SH-SY5Y (cell line): ENCODE results near the gene MAP3K5.

Source experiments
- GATA2 ChIP-seq: IDR thresholded peaks from 2 replicates; pipeline ENCODE4 v1.6.1; 2011; ENCODE audit warnings: mild to moderate bottlenecking, low read depth, low read length
- GATA3 ChIP-seq: IDR thresholded peaks from 2 replicates; pipeline ENCODE4 v1.6.1; 2011; ENCODE audit warnings: low read depth, mild to moderate bottlenecking, low read length, moderate library complexity

Gene MAP3K5

DNA sequence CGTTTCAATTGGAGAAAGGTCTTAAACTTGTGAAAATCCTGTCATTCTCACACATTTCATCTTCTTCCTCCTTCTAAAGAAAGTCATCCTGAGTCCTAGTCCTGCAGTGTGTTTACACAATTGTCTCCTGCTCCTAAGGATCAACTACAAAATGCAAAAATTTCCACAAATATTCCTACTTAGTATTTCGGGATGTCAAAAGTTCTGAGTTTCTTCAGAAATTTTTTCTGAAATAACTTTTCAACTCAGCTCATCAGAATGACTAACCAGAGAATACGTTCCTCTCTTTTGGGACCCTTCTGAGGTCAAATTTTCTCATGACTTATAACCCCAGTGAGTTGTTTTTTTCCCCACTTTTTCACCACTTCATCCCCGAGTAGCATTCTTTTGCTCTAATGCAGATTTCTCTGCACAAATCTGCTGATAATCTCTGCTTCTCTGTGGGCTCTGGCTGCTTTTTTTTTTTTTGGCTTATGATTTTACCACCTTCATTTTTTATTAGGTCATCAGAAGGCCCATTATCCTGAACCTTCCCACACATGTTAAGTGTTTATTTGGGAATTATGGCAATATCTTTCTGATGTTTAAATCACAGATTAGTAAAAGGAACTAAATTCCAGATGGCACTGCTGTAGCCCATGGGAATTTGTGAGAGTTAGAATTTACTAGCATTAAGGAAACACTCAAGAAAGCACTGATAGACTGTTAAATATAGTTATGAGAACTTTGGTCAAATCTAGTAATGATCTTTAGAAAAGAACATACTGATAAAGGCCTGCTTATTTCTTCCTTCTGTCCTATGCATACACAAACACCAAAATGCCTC lies 41.4 kb downstream of the MAP3K5 start:
- no peak for TF ChIP-seq GATA3

DNA sequence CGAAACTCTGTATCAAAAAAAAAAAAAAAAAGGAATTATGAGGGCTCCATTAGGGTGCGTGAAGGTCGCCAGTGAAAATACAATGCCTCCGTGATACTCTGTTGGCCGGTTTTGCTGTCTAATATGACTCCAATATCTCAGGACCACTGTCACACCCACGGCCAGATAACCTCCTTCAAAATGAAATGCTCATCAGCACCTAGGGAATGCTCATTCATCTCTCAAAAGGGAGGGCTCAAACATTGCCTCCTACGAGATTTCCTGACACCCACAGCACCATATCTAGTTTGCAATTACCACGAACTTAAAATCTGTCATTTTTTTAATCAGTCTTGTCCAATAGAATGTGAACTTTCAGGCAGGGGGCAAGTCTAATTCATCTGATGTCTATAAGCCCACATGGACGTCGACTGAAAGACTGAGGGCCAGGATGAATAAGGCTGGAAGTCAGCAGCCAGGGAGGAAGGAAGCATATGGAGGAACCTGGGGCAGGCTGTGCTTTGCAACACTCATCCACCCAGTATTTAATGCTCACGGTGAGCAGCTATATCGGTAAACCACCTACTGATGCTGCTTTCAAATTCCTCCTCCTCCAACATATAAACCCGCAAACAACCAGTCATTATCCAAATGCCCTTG lies 42.8 kb downstream of the MAP3K5 start:
- TF ChIP-seq GATA3 (no peak), GATA2 (no peak)

DNA sequence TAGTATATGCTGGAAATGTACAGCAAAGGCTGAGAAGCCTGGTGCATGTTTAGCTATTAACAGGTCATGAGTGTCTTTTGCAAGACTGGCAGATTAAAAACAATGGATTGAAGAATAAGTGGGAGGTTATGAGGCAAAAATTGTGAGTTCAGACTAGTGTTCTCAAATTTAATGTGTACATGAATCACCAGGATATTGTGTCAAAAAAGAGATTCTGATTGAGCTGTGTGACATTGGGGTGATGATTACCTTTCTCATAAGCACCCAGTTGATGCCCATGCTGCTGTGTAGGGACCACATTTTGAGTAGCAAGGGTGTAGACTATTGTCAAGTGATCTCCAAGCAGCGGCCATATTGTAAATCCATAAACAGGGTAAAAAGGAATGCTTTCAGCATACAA lies 44.8 kb downstream of the MAP3K5 start:
- TF ChIP-seq GATA2 (no peak), GATA3 (no peak)

DNA sequence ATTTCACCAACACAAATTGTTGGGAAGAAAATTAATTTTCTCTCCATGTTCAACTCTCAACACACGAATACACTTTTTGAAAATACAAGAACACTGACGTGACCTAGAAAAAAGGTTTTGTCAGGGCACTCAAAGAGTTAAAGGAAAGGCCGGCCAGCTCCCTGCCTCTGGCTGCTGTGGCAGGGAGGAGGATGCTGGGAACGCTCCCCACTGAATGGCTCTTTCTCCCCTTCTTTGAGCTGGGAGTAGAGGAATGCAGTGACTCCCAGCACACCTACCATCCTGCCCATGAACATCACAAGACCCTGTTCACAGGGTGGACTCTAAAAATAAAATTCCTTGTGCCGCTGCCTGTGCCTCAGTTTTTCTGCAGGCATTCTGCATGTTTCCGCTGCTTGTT lies 47.0 kb downstream of the MAP3K5 start:
- TF ChIP-seq GATA2, result no peak
- TF ChIP-seq GATA3, result no peak

DNA sequence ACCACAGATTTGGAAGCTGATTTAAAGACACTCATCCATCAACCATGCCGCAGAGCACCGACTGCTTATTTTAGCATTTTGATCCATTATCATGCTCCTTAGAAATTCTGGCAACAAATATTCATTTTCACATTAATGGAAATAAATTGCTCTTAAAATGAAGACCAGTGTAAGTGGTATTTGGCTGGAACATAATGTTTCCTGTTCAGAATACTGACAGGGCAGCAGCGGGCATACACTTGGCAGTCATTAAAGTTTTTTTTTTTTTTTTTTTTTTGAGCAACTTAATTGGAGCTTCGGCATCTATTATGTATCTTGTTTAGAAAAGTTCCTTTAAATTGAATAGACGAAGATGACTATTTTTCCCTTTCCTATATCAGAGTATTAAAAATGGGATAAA lies 47.4 kb downstream of the MAP3K5 start:
- no peak for TF ChIP-seq GATA2
- no peak for TF ChIP-seq GATA3

DNA sequence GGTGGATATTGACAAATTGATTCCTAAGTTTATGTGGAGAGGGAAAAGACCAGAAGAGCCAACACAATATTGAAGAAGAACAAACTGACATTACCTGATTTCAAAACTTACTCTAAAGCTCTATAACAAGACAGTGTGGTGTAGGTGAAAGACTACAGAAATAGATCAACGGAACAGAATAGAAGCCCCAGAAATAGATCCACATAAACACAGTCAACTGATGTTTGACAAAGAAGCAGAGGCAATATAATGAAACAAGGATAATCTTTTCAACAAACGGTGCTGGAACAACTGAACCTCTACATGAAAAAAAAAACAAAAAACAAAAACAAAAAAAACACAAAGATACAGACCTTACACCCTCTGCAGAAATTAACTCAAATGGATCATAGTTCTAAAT lies 50.2 kb downstream of the MAP3K5 start:
- TF ChIP-seq GATA2 (no peak), GATA3 (no peak)

DNA sequence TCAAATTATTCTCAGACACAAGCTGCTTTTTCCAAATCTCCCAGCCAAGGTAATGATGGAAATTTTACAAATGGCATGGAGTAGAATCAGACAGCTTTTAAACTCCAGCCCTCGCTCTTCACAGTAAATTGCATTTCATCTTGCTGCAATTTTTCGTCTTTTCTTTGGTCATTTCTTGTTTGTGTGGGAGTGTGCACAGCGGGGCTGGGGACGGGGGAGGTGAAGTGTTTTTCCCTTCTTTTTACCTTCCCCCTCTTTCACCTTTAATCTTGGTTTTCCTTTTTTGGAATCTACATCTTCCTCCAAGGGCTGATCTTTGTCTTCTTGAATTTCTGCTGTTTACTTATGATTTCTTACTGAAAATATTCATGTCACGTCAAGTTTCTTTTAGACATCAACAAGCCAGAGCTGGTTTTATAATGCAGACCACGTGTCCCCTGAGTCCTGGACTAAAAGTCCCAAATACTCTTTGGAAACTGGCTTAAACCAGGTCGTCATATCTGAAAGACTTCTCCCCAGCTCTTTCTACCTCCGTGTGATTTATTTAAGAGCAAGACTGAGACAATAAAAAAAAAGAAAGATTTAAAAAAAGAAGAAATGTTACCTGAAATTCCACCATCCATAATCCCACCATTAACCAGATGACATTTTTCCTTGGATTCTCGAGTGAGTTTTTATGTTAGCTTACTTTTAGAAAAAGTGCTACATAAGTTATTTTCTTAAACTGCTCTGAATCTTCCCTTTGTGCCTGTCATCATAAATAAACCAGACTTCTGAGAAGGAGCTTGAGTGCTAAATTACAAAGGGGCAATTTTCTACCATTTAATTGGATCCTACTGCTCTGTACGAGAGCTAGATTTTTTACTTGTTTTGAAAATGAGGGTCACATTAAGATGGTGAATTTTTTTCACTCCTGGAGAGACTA lies 52.0 kb downstream of the MAP3K5 start:
- TF ChIP-seq GATA2 (no peak), GATA3 (no peak)

DNA sequence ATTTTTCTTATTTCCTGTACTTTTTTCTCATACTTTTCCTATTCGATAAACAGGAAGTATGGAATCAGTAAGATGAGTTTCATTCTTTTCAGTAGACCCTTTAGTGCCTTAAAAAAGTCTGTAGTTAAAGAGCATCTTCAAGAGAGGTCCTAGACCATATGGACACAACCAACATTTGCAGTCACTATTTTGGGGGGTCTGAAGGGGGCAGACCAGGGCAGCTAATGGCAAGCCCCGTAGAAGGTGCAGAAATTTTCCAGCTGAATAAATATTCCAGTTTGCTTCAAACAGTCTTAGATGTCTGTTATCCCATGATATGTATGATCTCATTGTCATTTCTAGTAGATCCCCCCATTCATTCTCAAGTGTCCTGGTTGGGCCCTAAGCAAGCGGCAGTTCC lies 52.8 kb downstream of the MAP3K5 start:
- no peak for TF ChIP-seq GATA2
- TF ChIP-seq GATA3, result no peak

DNA sequence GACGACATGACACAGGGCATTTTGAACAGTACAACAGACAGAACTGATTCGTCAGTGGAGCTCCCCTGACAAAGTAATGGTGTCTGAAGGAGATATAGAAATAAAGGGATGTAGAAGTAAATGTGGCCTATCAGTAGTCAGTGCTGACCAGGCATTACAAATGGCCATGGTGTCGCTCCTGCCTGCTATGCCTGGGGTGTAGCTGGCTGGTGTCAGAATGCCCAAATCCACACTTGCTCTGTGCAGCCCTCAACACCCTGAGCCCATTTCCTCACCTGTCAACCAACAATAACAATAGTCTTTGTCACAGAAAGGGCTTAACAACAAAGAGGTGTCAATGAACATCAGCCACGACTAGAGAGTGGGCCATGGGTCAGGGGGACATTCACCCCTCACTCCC lies 53.2 kb downstream of the MAP3K5 start:
- TF ChIP-seq GATA2 (no peak), GATA3 (no peak)

DNA sequence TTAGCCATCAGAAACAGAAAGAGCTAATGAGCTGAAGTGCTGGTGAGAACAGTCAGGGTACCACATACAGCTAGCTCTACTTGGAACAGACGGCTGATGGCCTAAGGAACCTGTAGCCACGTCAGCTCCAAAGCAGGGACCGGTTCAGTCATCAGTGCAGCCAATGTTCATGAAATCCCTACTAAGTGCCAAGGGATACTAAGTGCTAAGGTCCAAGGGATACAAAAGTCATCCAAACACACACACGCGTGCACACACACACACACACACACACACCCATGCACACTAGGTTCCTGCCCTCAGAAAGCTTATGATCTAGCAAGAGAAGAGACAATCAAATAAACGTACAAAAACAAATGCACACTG lies 53.6 kb downstream of the MAP3K5 start:
- TF ChIP-seq GATA2 (no peak), GATA3 (no peak)

DNA sequence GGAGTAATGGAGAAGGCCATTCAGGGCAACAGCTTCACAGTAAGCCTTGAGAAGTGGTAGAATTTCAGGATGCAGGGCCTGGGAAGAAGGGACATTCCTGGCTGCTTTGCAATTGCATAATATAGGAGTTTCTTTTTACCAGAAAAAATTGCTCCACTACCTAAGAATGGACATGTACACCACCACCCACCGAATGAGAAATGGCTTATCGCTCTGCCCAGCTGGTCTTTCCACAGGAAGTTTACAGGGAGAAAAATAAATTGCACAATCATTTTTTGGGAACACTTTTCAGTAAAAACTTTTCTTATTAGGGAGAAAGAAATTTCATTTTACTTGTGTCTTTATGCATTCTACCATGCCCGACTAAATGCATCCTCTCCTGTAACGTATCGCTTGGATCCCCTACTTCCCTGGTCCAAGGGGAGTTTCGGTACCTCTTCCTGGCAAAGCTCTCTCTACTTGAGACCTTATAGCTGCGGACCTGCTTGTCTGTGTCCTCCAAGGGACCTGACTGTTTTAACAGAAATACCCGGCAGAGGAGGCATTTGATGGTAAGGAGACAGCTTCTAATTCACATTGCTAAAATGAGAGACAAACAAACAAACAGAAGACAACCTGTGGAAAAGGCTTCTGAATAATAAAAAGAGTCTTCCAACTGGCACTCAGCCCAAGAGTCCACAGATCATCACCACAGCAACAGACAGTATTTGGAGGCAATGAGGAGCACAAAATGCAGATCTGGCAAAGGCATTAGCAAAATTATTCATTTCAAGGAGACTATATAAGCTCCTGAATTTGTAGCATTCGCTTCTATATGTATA lies 54.2 kb downstream of the MAP3K5 start:
- no peak for TF ChIP-seq GATA2
- no peak for TF ChIP-seq GATA3

DNA sequence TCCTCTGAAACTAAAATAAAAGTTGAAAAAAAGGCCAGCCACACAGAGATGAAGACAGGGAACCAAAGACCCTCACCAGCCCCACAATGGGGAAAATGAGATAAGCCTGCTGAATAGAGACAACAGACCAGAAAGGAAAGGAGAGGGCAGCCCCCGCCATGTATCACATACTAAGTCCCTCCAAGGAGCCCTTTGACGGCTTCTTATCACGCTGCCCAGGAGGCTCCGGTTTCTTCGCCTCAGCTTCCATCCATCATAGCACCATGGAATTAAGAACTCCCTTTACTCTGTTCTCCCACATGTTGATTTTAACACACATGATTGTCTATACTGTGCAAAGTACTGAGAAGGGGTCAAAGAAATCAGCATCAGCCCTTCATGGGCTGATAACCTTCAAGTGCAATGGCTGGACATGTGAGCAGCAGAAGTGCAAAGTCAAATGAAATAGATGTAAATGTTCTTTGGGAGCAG lies 54.9 kb downstream of the MAP3K5 start:
- no peak for TF ChIP-seq GATA3
- TF ChIP-seq GATA2, result no peak

DNA sequence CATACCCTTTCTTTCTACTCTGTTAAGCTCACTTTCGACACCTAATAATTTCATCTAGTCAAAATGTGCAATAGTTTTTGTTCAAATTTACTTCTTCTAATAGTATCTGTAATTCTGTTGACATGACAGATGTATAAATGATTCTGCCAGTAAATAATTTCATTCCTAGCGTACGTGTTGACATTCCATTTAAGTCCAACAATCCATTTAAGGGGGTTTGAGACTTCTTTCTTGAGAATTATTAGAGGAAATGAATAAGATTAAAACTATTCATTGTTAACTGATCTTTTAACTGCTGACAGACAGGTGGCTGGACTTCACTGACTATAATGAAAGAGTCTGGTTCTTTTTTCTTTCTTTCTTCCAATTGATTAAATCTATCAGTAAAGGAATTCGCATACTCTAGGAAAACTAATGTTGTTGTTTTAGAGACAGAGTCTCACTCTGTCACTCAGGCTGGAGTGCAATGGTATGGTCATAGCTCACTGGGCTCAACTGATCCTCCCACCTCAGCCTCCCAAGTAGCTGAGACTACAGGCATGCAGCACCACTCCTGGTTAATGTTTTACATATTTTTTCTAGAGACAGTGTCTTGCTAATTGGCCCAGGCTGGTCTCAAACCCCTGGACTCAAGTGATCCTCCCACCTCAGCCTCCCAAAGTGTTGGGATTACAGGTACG lies 55.9 kb downstream of the MAP3K5 start:
- TF ChIP-seq GATA3 (no peak), GATA2 (no peak)
